H1 (cell line): ENCODE results near the gene CACNA1C. TPM values are rescaled to one million over a fixed set of nuclear protein-coding genes. Genes with fewer than 3 reads are reported as not detected.

Experiments used
- BCL11A ChIP-seq, 2 experiments: IDR thresholded peaks; one replicate each; pipeline ENCODE4 v1.6.1; 2011; ENCODE audit warnings: low read depth in 2 of 2, low read length in 2 of 2, mild to moderate bottlenecking in 2 of 2
- BRCA1 ChIP-seq: IDR thresholded peaks from 2 replicates; pipeline ENCODE4 v1.6.1; 2012; ENCODE audit warnings: low read depth, low read length, improper control_type of control experiment
- JUND ChIP-seq: IDR thresholded peaks from 2 replicates; pipeline ENCODE4 v1.6.1; 2011; ENCODE audit warnings: mild to moderate bottlenecking, improper control_type of control experiment, low read length
- PHF8 ChIP-seq: fragments of 200-600 bp; sonication (generic); conservative IDR thresholded peaks from 2 replicates; pipeline ENCODE4 v1.7.1; 2012; ENCODE audit warnings: low read depth, mild to moderate bottlenecking, inconsistent platforms, low read length, moderate library complexity
- RAD21 ChIP-seq, 2 experiments: IDR thresholded peaks in 1 of 2; conservative IDR thresholded peaks in 1 of 2; 2 replicates each; pipeline ENCODE4 v1.6.1; 2011; ENCODE audit warnings: low read depth in 2 of 2, low read length in 2 of 2, improper control_type of control experiment in 1 of 2, inconsistent platforms in 1 of 2, mild to moderate bottlenecking in 1 of 2, moderate library complexity in 1 of 2
- RNF2 ChIP-seq: fragments of 200-900, 300-1000 bp; sonication (generic); IDR thresholded peaks from 2 replicates; pipeline ENCODE4 v1.7.1; 2016; ENCODE audit warnings: borderline replicate concordance, low read depth, mild to moderate bottlenecking, antibody characterized with exemption, low read length; ENCODE audit not compliant: poor library complexity, severe bottlenecking; ENCODE audit errors: missing control alignments
- SP2 ChIP-seq: IDR thresholded peaks from 2 replicates; pipeline ENCODE4 v1.6.1; 2012; ENCODE audit warnings: mild to moderate bottlenecking, low read length, inconsistent platforms
- ZNF274 ChIP-seq: IDR thresholded peaks from 2 replicates; pipeline ENCODE4 v1.7.0; 2012; ENCODE audit warnings: low read length, borderline replicate concordance; ENCODE audit errors: extremely low read depth
- polyA plus RNA-seq, 7 experiments: library from polyadenylated mRNA; depleted of rRNA in 3 of 7; stranded (reverse) in 5 of 7; unstranded in 2 of 7; fragments of >200 nt in 5 of 7; fragments of 200-250 nt in 2 of 7; gene quantifications; 1 replicate in 5 of 7; 2 replicates in 1 of 7; 4 replicates in 1 of 7; pipeline versions ENCODE4 v1.2.1 to v1.2.3, GENCODE V29; 2011 to 2013; ENCODE audit warnings: missing spikeins in 2 of 7, mixed read lengths in 2 of 7
- total RNA-seq: library from RNA; stranded (reverse); fragmentation: NEBNext Ultra II Directional; extraction: Animal tissue kit (Norgen Biotek cat#: 25700); gene quantifications from 2 replicates; pipeline ENCODE4 v1.2.1, GENCODE V29; 2021

The CACNA1C gene
- total and polyA plus RNA-seq, 2 of the 8 experiments (the other 6 are each of a cell fraction or from before 2014, with no cell fraction given) = 1.3 TPM

DNA sequence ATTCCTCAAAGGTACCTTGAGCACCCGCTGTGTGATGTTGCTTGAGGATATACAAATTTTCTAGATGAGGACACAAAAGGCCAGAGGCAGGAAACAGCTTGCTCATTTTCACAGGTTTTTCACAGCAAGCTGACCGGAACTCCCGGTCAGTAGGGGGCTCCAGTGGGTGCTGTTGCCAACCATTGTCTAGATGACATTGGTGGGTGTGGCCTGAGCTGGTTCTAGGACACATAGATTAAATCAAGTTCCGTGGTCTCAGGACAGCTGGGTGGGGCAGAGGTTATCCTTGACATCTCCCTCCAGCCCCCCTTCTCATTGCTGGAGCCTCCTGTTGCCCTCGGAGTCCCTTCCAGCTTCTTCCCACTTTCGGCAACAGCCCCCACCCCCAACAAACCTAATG lies 588.4 kb downstream of the CACNA1C start (continued):
- no peak for TF ChIP-seq BCL11A (IDR thresholded peaks at IDR 0.05; ENCODE audit: low read depth in 2 of 2, low read length in 2 of 2)
- no peak for TF ChIP-seq PHF8
- no peak for TF ChIP-seq BRCA1
- no peak for TF ChIP-seq JUND
- TF ChIP-seq SP2 = no peak
- peak; percentile 4 to 45; a peak in 3 of 4 replicates for TF ChIP-seq RAD21 (IDR thresholded peaks at IDR 0.05 in 1 of 2, conservative IDR thresholded peaks at IDR 0.05 in 1 of 2; ENCODE audit: low read depth in 2 of 2, low read length in 2 of 2)
- no peak for TF ChIP-seq ZNF274
- no peak for TF ChIP-seq RNF2
